BLaER1 (cell line): ENCODE data around the gene TMEM128.
"Not testable (repeated sequence)": the region's sequence is repeated elsewhere in the genome, so short reads cannot be mapped to it uniquely, and the experiment has no call there.

Experiments used
- H3K27ac ChIP-seq: shearing (Covaris generic); formaldehyde crosslinking; 2 replicates; pipeline ENCODE4 v1.8.1; 2022
- H3K27me3 ChIP-seq: shearing (Covaris generic); formaldehyde crosslinking; 2 replicates; pipeline ENCODE4 v1.8.1; 2022
- H3K36me3 ChIP-seq: shearing (Covaris generic); formaldehyde crosslinking; 2 replicates; pipeline ENCODE4 v1.8.1; 2022
- H3K4me1 ChIP-seq: shearing (Covaris generic); formaldehyde crosslinking; 2 replicates; pipeline ENCODE4 v1.8.1; 2022
- H3K4me2 ChIP-seq: shearing (Covaris generic); formaldehyde crosslinking; 2 replicates; pipeline ENCODE4 v1.8.1; 2022
- H3K4me3 ChIP-seq: shearing (Covaris generic); formaldehyde crosslinking; 2 replicates; pipeline ENCODE4 v1.8.1; 2022
- H3K9ac ChIP-seq: shearing (Covaris generic); formaldehyde crosslinking; 2 replicates; pipeline ENCODE4 v1.8.1; 2022
- H3K9me3 ChIP-seq: shearing (Covaris generic); formaldehyde crosslinking; 2 replicates; pipeline ENCODE4 v1.8.1; 2022
- H4K20me1 ChIP-seq: shearing (Covaris generic); formaldehyde crosslinking; 2 replicates; pipeline ENCODE4 v1.8.1; 2022
- Cebpa-rat ChIP-seq: shearing (Covaris generic); IDR thresholded peaks from 2 replicates; pipeline ENCODE4 v1.8.1; 2022

TMEM128 gene

GRCh38 chr4:4277531-4277930 is 29.5 kb upstream of the TMEM128 start:
- Histone ChIP-seq H3K4me2 (no peak overlapping the region), H4K20me1 (peaks cover 2% of the 10 kb centered on the region; the same call in 1 of the 2 replicates), H3K36me3 (peaks cover 99% of the 10 kb centered on the region), H3K4me1 (no peaks in the 10 kb centered on the region), H3K9ac (0 out of 2 replicates have a peak overlapping the region, but pooled peaks have one; percentile 10), H3K9me3 (no peaks in the 10 kb centered on the region), H3K4me3 (no peak overlapping the region), H3K27me3 (no peaks in the 10 kb centered on the region), H3K27ac (no peak overlapping the region)
- no peak for TF ChIP-seq Cebpa-rat

- Histone ChIP-seq H3K9me3 (no peaks in the 10 kb centered on the region), H3K36me3 (peaks cover 96% of the 10 kb centered on the region), H3K27ac (no peak overlapping the region), H4K20me1 (peaks cover 10% of the 10 kb centered on the region; the same call in 1 of the 2 replicates), H3K4me1 (no peaks in the 10 kb centered on the region), H3K4me3 (no peak overlapping the region), H3K27me3 (no peaks in the 10 kb centered on the region), H3K4me2 (no peak overlapping the region), H3K9ac (no peak overlapping the region)
- no peak for TF ChIP-seq Cebpa-rat
Observed at GRCh38 chr4:4274226-4274625, 26.2 kb upstream of the TMEM128 start.

- Histone ChIP-seq H3K36me3 (peaks cover 93% of the 10 kb centered on the region), H3K9ac (no peak overlapping the region)
- no peak for TF ChIP-seq Cebpa-rat
Observed at GRCh38 chr4:4271912-4272311, 23.9 kb upstream of the TMEM128 start.

GRCh38 chr4:4270529-4270928 is 22.5 kb upstream of the TMEM128 start:
- H3K36me3 ChIP-seq, result peaks cover 93% of the 10 kb centered on the region
- no peak overlapping the region for H3K4me3 ChIP-seq
- H4K20me1 ChIP-seq, result peaks cover 10% of the 10 kb centered on the region; the same call in 1 of the 2 replicates
- no peak for TF ChIP-seq Cebpa-rat
- no peak overlapping the region for H3K9ac ChIP-seq
- H3K4me2 ChIP-seq, result no peak overlapping the region
- H3K9me3 ChIP-seq, result peaks cover 7% of the 10 kb centered on the region; the same call in 1 of the 2 replicates
- H3K27me3 ChIP-seq, result no peaks in the 10 kb centered on the region
- H3K27ac ChIP-seq, result no peak overlapping the region
- H3K4me1 ChIP-seq, result no peaks in the 10 kb centered on the region

More at GRCh38 chr4:4271912-4272311, 23.9 kb upstream of the TMEM128 start:
- H3K4me1 ChIP-seq, result no peaks in the 10 kb centered on the region
- H3K9me3 ChIP-seq, result no peaks in the 10 kb centered on the region
- no peak overlapping the region for H3K27ac ChIP-seq
- no peaks in the 10 kb centered on the region for H3K27me3 ChIP-seq
- no peak overlapping the region for H3K4me3 ChIP-seq
- H4K20me1 ChIP-seq, result peaks cover 10% of the 10 kb centered on the region; the same call in 1 of the 2 replicates
- H3K4me2 ChIP-seq, result no peak overlapping the region

- peaks cover 7% of the 10 kb centered on the region; the same call in 1 of the 2 replicates for H3K9me3 ChIP-seq
- TF ChIP-seq Cebpa-rat, result no peak
- no peak overlapping the region for H3K27ac ChIP-seq
- no peaks in the 10 kb centered on the region for H3K27me3 ChIP-seq
- no peak overlapping the region for H3K4me3 ChIP-seq
- H4K20me1 ChIP-seq, result peaks cover 10% of the 10 kb centered on the region; the same call in 1 of the 2 replicates
- no peak overlapping the region for H3K4me2 ChIP-seq
- no peaks in the 10 kb centered on the region for H3K4me1 ChIP-seq
- H3K36me3 ChIP-seq, result peaks cover 90% of the 10 kb centered on the region
- no peak overlapping the region for H3K9ac ChIP-seq
Observed at GRCh38 chr4:4269856-4270255, 21.8 kb upstream of the TMEM128 start.

GRCh38 chr4:4269331-4269731 is 21.3 kb upstream of the TMEM128 start:
- TF ChIP-seq Cebpa-rat, result no peak
- H4K20me1 ChIP-seq, result peaks cover 10% of the 10 kb centered on the region; the same call in 1 of the 2 replicates
- no peaks in the 10 kb centered on the region for H3K4me1 ChIP-seq
- peaks cover 7% of the 10 kb centered on the region; the same call in 1 of the 2 replicates for H3K9me3 ChIP-seq
- H3K4me3 ChIP-seq, result no peak overlapping the region
- no peak overlapping the region for H3K9ac ChIP-seq
- H3K27ac ChIP-seq, result no peak overlapping the region
- peaks cover 85% of the 10 kb centered on the region for H3K36me3 ChIP-seq
- no peak overlapping the region for H3K4me2 ChIP-seq
- no peaks in the 10 kb centered on the region for H3K27me3 ChIP-seq

GRCh38 chr4:4268776-4269175 is 20.8 kb upstream of the TMEM128 start:
- Histone ChIP-seq H3K4me3 (no peak overlapping the region), H3K27me3 (no peaks in the 10 kb centered on the region), H3K9ac (no peak overlapping the region), H3K36me3 (peaks cover 79% of the 10 kb centered on the region), H3K27ac (no peak overlapping the region), H3K4me2 (no peak overlapping the region), H3K9me3 (peaks cover 7% of the 10 kb centered on the region; the same call in 1 of the 2 replicates), H3K4me1 (no peaks in the 10 kb centered on the region), H4K20me1 (peaks cover 10% of the 10 kb centered on the region; the same call in 1 of the 2 replicates)
- TF ChIP-seq Cebpa-rat, result no peak

- Histone ChIP-seq H4K20me1 (peaks cover 10% of the 10 kb centered on the region; the same call in 1 of the 2 replicates), H3K9me3 (peaks cover 7% of the 10 kb centered on the region; the same call in 1 of the 2 replicates), H3K9ac (no peak overlapping the region), H3K4me1 (no peaks in the 10 kb centered on the region), H3K27me3 (no peaks in the 10 kb centered on the region), H3K4me2 (no peak overlapping the region), H3K4me3 (no peak overlapping the region), H3K36me3 (peaks cover 71% of the 10 kb centered on the region), H3K27ac (no peak overlapping the region)
- TF ChIP-seq Cebpa-rat, result no peak
Observed at GRCh38 chr4:4267981-4268380, 20.0 kb upstream of the TMEM128 start.

- no peak for TF ChIP-seq Cebpa-rat
- H3K9me3 ChIP-seq, result no peaks in the 10 kb centered on the region
- peaks cover 1% of the 10 kb centered on the region; the same call in 1 of the 2 replicates for H3K36me3 ChIP-seq
- no peak overlapping the region for H3K9ac ChIP-seq
- no peak overlapping the region for H3K27ac ChIP-seq
- no peaks in the 10 kb centered on the region for H3K27me3 ChIP-seq
- no peak overlapping the region for H3K4me2 ChIP-seq
- no peak overlapping the region for H3K4me3 ChIP-seq
- no peaks in the 10 kb centered on the region for H3K4me1 ChIP-seq
- H4K20me1 ChIP-seq, result no peaks in the 10 kb centered on the region
Observed at GRCh38 chr4:4260185-4260751, 12.2 kb upstream of the TMEM128 start.

GRCh38 chr4:4259484-4260100 is 11.6 kb upstream of the TMEM128 start:
- Histone ChIP-seq H3K9ac (no peak overlapping the region), H3K4me3 (no peak overlapping the region), H3K4me2 (no peak overlapping the region)

GRCh38 chr4:4257705-4258104 is 9.7 kb upstream of the TMEM128 start:
- H3K4me1 ChIP-seq, H3K36me3 ChIP-seq, H4K20me1 ChIP-seq, H3K4me2 ChIP-seq, H3K9me3 ChIP-seq, H3K9ac ChIP-seq, H3K4me3 ChIP-seq, H3K27me3 ChIP-seq, H3K27ac ChIP-seq: not testable (repeated sequence)

More at GRCh38 chr4:4259484-4260100, 11.6 kb upstream of the TMEM128 start:
- Histone ChIP-seq H3K4me1 (no peaks in the 10 kb centered on the region), H3K27ac (no peak overlapping the region), H3K36me3 (no peaks in the 10 kb centered on the region), H3K9me3 (no peaks in the 10 kb centered on the region), H3K27me3 (no peaks in the 10 kb centered on the region), H4K20me1 (no peaks in the 10 kb centered on the region)
- TF ChIP-seq Cebpa-rat, result no peak
